ENCODE measurements around the gene THRA.

The THRA gene

DNA sequence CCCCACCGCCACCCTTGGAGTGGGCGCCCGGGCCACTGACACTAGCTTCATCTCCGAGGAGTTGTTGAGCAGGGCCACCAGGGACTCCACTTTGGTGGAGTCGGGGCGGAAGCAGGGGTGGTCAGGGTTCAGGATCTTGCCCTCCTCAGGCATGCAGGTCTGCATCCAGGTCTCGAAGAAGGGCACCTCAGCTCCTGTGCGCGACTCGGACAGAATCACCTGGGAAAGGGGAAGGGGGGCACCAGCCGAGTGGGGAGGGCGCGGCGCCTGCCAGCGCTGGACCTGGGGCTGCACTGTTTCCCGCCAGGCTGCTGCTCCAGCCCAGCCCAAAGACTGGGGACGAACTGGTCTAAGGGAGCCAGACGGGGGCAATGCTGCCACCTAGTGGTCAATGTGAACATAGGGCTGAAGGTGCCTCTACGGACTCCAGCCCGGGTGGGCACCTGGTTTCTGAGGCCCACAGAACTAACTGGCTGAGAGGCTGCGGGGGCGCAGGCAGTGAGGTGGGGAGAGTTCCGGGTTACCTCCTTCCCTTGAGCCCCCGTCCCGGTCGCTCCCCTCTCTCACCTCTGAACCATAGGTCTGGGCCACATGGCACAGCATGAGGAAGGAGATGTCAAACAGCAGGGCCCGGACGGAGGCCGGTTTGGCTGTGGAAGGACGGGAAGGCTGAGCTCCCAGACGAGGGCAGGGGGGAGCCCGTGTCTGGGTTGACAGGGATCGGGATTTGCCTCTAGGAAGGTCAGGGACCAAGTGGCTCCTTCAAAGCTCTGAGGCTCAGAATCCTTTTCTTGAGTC, 35.8 kb upstream of the THRA start:
- peak; percentile 43 to 65 (median 53) for DNase-seq (ENCODE audit: low read depth in 2 of 3, low spot score in 2 of 3)

GRCh38 chr17:40027614-40028012, 35.2 kb upstream of the THRA start:
- DNase-seq (ENCODE audit: low read depth in 2 of 3, low spot score in 2 of 3), result no peak

DNA sequence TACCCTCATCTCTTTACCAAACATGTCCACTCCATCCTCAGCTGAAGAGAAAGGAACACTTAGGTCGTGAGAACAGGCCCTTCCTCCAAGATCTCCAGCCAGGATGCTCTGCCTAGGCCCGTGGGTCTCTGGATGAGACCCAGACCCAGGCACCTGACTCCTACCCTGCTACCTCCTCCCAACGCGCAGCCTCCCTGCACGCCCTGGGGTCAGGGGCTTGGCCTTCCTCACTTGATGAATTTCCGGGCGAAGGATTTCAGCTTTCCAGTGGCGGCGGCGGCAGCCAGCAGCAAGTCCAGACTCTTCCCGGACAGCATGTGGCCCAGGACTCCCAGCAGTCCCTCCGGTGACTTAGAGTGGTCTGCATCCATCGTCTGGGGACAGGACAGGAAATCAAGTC, 34.2 kb upstream of the THRA start:
- DNase-seq (ENCODE audit: low read depth in 2 of 3, low spot score in 2 of 3), result no peak

DNA sequence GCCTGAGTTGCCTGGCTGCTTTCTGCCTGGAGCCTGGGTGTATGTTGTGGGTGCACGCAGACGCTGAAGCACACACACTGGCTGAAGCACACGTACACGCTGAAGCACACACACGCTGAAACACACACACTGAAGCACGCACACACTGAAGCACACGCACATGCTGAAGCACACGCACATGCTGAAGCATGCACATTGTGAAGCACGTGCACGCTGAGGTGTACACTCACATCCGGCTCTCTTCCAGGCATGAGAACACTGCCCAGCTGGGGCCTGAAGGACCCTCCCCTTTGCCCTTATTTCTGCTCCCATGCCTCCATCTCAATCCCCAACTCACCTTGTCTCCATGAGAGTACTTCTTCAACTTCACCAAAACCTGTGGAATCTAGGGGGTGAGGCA, 31.1 kb upstream of the THRA start:
- DNase-seq (ENCODE audit: low read depth in 2 of 3, low spot score in 2 of 3), result no peak

DNA sequence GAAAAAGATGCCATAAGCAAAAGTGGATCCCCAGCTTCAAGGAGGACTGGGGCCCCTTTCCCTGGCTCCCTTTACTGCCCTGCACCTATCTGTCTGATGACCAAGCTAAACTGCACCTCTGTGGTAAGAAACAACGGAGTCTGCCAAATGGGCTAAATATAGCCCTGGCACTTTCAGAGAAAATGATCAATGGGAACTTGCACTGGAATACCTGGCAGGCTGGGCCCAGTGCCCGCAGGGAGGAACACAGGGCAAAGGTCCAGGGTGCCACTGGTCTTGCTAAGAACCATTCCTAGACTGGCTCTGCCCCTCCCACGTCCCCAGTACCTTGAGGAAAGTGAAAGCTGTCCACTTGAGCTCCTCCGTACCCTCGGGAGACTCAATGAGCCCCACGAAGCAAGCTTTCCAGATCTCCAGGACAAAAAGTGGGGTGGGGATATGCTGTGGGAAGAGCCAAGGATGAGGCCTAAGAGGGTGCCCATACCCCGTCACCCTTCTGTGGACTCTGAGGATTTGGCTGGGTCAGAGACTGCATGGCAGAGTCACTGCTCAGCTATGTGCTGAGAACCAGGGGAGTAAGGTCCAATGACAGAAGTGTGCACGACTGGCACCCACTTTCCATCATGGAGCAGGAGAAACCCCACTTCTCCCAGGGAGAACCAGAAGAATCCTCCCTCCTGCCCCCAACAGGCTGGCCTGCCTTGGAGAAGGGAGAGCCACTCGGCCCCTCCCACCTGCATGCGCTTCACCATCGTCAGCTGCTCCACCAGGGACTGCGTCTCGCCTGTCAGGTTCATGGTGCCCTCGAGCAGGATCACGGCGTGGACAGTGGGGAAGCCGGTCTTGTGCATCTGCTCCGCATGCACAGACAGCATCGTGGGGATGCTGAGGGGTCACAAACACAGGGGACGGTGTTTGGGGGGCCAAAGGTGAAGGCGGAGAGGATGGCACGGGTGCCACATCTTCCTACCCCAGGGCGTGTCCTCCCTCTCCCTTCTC, 30.1 kb upstream of the THRA start:
- DNase-seq (ENCODE audit: low read depth in 2 of 3, low spot score in 2 of 3), result no peak

GRCh38 chr17:40033339-40033738, 29.4 kb upstream of the THRA start:
- no peak for DNase-seq (ENCODE audit: low read depth in 2 of 3, low spot score in 2 of 3)

GRCh38 chr17:40034426-40035161, 28.2 kb upstream of the THRA start:
- no peak for DNase-seq (ENCODE audit: low read depth in 2 of 3, low spot score in 2 of 3)

DNA sequence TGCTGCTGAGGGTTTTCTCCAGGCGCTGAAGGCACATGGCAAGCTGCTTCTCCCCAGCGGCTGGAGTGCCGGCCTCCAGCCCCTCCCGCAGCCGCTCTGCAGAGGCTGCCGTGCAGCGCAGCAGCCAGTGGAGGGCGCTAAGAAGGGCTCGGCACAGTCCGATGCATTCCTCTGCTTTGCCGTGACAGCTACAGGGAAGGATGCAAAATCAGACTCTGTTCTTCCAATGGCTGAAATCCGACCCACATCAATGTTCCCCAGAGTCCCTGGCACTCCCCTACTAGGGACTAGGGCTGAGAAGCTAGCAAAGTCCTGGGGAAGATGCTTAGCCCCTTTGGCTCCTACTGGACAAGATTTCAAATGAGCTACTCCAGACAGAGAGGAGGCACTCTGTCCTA, 27.6 kb upstream of the THRA start:
- DNase-seq (ENCODE audit: low read depth in 2 of 3, low spot score in 2 of 3), result no peak

- DNase-seq (ENCODE audit: low read depth in 2 of 3, low spot score in 2 of 3), result no peak
These were observed 23.8 kb upstream of the THRA start for GRCh38 chr17:40038882-40039513.

DNA sequence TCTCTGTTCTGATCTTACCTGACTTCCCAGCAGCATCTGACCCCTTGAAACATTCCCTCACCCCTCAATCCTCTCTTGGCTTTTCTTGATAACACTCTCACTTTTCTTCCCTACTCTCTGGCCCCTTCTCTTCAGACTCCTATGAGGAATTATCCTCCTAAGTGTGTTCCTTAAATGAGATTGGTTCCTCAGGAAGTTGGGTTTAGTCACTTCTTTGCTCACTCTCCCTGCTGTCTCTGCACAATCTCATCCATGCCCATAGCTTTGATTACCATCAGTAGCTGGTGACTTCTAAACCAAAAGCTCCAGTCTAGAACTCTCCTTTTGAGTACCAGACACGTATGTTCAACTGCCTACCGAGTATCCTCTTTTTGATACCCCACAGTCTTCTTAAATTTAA, 21.6 kb upstream of the THRA start:
- no peak for DNase-seq (ENCODE audit: low read depth in 2 of 3, low spot score in 2 of 3)

GRCh38 chr17:40056379-40057015, 6.3 kb upstream of the THRA start:
- no peak for DNase-seq (ENCODE audit: low read depth in 2 of 3, low spot score in 2 of 3)

DNA sequence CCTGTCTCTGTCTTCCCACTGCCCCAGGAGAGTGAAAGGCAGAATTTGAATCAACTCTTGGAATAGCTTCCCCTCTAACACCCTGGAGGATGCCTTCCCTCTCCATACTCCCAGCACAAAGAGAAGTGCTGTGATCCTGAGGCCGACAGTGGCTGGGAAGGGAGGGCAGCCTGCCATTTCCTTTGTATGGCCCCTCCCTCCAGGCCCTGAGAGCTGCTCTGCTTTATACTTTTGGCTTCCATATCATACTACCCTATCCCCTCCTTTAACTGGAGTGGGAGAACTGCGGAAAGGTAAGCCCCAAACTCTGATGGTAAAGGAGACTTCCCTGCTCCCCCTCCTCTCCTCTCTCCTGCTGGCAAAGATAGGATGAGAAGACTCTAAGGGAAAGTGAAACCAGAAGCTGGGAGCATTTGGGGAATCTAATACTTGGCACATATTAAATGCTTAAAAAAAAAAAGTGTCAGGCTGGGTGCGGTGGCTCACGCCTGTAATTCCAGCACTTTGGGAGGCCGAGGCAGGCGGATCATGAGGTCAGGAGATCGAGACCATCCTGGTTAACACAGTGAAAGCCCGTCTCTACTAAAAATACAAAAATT, 4.5 kb upstream of the THRA start:
- no peak for DNase-seq (ENCODE audit: low read depth in 2 of 3, low spot score in 2 of 3)

DNA sequence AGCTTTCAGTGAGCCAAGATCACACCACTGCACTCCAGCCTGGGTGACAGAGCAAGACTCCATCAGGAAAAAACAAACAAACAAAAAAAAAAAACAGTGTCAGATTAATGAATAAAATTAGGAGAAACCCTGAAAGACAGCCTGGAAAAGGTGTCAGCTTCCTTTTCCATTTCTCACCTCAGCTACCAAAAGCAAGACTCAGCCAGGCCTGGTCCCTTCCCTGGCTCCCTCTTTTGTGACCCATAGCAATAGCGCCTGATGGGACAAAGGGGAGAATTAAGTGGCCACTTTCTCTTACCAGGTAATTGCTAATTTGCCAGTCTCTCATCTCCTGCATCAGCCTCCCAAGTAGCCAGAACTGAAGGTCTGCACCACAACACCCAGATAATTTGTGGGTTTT, 3.9 kb upstream of the THRA start:
- DNase-seq (ENCODE audit: low read depth in 2 of 3, low spot score in 2 of 3), result no peak

DNA sequence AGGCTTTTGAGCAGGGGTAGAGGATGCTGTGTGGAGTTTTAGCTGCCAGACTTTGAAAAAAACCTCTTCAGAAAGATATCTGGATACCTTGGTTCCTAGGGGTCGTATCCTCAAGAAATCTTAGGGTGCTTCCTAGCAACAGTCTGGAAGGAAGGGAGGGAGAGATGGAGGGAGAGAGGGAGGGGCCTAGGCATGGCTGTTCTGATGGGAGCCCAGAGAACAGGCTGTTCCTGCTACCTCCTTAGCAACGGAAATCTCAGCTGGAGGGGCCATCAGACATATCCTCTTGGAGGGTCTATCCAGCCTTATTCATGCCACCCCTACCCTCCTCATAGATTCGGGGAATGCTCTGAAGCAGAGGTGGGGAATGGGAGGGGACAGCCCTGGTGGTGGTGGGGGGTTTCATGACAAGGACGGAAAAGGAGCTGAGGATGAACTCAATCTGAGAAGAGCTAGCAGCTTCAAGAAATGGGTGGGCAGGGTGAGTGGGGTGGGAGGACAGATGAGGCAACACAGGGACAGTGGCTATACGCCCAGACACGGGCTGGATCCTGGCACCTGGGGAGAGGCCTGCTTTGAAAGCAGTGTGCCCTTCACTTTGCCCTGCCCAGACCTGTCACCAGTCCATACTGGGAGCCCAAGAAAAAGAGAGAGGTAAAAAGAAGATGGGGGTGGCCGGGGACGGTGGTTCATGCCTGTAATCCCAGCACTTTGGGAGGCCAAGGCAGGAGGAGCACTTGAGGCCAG, 2.9 kb upstream of the THRA start:
- DNase-seq (ENCODE audit: low read depth in 2 of 3, low spot score in 2 of 3), result no peak

DNA sequence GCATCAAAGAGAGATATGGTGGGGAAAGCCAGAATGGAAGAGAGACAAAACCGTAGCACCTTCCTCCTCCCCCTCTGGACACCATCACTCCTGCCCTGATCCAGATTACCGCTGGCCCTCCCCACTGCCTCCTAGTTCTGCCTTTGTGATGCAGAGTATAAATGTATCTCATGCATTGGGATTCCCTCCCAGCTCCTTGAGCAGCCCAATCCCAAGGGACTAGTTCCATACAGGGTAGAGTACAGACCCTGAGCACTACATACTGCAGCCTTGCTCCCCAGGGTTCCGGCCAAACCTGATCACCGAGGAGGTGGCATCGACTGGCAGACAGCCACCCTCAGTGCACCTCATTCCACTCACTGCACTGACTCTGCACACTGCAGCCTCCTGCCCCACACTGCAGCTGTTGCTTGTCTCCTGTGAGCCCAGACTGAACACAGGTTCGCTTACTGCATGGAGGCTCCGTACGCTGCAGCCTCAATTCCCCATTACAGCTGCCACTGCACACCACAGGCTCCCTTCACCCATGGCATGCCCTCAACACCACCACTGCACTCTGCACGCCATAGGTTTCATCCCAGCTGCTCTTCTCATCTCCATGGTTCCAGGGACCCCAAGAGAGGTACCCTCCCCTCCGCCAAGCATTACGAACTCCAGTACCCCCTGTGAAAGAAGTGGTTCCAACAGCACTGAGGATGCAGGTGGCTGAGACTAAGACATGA, 1.7 kb upstream of the THRA start:
- DNase-seq (ENCODE audit: low read depth in 2 of 3, low spot score in 2 of 3), result no peak

- no peak for DNase-seq (ENCODE audit: low read depth in 2 of 3, low spot score in 2 of 3)
These were observed 1.1 kb upstream of the THRA start for GRCh38 chr17:40061609-40062038.

DNA sequence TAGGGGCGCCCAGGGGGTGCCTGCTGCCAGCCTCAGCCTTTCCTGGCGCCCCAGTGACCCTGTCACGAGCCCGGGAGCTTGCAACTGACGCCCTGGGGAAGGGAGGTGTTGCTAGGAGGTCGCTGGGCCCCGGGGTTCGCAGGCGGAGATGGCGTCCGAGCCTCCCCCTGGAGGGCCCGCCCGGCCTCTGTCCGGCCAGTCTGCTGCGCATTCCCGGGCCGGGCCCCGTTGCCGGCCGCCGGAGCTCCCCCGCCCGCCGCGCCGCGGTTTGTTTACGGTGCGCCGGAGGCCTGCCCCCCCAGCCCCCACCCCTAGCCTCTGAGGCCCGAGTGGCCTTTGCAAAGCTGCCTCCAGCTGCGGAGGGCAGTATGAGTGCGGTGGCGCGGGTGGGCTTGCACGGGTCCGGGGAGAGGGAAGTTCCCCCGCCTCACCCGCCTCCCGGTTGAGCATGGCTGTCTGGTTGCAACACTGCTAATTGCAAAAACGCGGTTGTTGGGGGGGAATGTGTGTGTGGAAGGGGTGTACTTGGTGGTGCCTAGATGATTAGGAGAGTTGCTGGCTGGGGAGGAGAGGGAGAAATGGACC, 514 bp downstream of the THRA start:
- DNase-seq (ENCODE audit: low read depth in 2 of 3, low spot score in 2 of 3), result no peak

DNA sequence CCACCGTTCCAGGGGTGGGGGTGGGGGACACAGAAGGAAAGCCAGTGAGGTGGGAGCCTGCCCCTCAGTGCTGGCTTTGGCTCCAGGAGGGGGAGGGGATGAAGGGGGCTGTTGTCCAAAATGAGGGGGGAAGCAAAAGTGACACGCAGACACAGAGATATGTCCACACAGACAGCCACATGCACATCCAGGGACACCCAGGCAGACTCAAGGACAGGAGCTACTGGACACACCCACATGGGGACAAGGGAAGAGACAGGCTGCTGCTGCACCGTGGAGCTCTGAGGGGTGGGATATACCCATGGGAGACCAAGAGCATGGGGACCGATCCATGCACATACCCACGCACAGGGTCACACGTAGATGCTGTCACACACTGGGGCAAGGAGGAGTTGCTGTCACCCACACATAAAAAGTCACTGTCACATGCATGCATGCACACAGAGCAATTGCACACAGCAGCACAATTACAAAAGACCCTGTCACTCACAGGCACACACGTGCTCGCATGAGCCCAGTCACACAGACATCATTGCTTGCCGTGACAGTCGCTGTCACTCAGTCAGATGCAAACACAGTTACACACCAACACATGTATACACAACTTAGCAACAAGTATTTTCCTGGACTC, 1.3 kb downstream of the THRA start:
- no peak for DNase-seq (ENCODE audit: low read depth in 2 of 3, low spot score in 2 of 3)

All from activated CD8-positive, alpha-beta memory T cell treated with anti-CD3 and anti-CD28 coated beads for 48 hours (primary cell).